SK-N-SH (cell line): Measurements from ENCODE around the gene CKMT2.

Experiments used
- GABPA ChIP-seq: IDR thresholded peaks from 2 replicates; pipeline ENCODE4 v1.4.0; 2012; ENCODE audit warnings: low read depth, mild to moderate bottlenecking
- JUND ChIP-seq: IDR thresholded peaks from 2 replicates; pipeline ENCODE4 v1.4.0; 2012
- MXI1 ChIP-seq: IDR thresholded peaks from 2 replicates; pipeline ENCODE4 v1.6.1; 2012; ENCODE audit warnings: mild to moderate bottlenecking, low read depth, low read length, improper control_type of control experiment
- NRF1 ChIP-seq: IDR thresholded peaks from 2 replicates; pipeline ENCODE4 v1.6.1; 2012; ENCODE audit warnings: low read depth, mild to moderate bottlenecking, low read length
- POLR2AphosphoS5 ChIP-seq: IDR thresholded peaks from 2 replicates; pipeline ENCODE4 v1.6.1; 2012; ENCODE audit warnings: low read depth, low read length
- RFX5 ChIP-seq: IDR thresholded peaks from 2 replicates; pipeline ENCODE4 v1.6.1; 2012; ENCODE audit warnings: mild to moderate bottlenecking, improper control_type of control experiment, low read length
- SIN3A ChIP-seq: IDR thresholded peaks from 2 replicates; pipeline ENCODE4 v1.6.1; 2012; ENCODE audit warnings: low read depth, mild to moderate bottlenecking, low read length, moderate library complexity, borderline replicate concordance
- TCF12 ChIP-seq: IDR thresholded peaks from 2 replicates; pipeline ENCODE4 v1.4.0; 2012
- TEAD4 ChIP-seq: IDR thresholded peaks from 2 replicates; pipeline ENCODE4 v1.4.0; 2012; ENCODE audit warnings: mild to moderate bottlenecking, borderline replicate concordance; ENCODE audit not compliant: insufficient read depth
- TF ChIP-seq, protein P1 (sequence below): fragments of 200-600 bp; sonication (generic); IDR thresholded peaks from 2 replicates; pipeline ENCODE4 v1.6.1; 2017; ENCODE audit warnings: antibody characterized with exemption, mild to moderate bottlenecking, moderate library complexity
- TF ChIP-seq, protein P2 (sequence below): IDR thresholded peaks from 2 replicates; pipeline ENCODE4 v1.6.1; 2012; ENCODE audit warnings: mild to moderate bottlenecking, low read depth, low read length, moderate library complexity
- TF ChIP-seq, protein P3 (sequence below): fragments of 150-350 bp; IDR thresholded peaks from 2 replicates; pipeline ENCODE4 v1.6.1; 2017; ENCODE audit warnings: antibody characterized with exemption, low read length, low read depth, borderline replicate concordance

DNA sequence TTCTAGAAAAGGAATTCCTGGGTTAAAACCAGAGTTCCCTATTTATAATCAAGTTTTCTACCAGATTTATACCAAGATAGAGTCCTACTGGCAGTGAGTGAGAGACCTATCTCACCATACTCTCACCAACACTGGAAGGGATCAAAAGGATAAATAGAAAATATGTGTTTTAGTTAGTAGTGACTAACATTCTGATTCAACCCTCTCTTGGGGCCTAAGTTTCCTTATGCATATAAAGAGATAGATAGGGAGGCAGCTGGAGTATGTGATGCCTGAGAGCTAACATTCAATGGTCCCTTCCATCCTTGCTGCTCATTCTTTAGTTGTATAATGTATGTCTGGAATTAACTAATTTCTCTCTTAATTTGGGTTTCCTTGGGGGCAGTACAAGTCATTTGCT is 32.0 kb downstream of the CKMT2 start:
- TF ChIP-seq POLR2AphosphoS5: no peak
- no peak for TF ChIP-seq NRF1
- TF ChIP-seq, protein P1, sequence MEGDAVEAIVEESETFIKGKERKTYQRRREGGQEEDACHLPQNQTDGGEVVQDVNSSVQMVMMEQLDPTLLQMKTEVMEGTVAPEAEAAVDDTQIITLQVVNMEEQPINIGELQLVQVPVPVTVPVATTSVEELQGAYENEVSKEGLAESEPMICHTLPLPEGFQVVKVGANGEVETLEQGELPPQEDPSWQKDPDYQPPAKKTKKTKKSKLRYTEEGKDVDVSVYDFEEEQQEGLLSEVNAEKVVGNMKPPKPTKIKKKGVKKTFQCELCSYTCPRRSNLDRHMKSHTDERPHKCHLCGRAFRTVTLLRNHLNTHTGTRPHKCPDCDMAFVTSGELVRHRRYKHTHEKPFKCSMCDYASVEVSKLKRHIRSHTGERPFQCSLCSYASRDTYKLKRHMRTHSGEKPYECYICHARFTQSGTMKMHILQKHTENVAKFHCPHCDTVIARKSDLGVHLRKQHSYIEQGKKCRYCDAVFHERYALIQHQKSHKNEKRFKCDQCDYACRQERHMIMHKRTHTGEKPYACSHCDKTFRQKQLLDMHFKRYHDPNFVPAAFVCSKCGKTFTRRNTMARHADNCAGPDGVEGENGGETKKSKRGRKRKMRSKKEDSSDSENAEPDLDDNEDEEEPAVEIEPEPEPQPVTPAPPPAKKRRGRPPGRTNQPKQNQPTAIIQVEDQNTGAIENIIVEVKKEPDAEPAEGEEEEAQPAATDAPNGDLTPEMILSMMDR: no peak
- no peak for TF ChIP-seq TCF12
- TF ChIP-seq, protein P2, sequence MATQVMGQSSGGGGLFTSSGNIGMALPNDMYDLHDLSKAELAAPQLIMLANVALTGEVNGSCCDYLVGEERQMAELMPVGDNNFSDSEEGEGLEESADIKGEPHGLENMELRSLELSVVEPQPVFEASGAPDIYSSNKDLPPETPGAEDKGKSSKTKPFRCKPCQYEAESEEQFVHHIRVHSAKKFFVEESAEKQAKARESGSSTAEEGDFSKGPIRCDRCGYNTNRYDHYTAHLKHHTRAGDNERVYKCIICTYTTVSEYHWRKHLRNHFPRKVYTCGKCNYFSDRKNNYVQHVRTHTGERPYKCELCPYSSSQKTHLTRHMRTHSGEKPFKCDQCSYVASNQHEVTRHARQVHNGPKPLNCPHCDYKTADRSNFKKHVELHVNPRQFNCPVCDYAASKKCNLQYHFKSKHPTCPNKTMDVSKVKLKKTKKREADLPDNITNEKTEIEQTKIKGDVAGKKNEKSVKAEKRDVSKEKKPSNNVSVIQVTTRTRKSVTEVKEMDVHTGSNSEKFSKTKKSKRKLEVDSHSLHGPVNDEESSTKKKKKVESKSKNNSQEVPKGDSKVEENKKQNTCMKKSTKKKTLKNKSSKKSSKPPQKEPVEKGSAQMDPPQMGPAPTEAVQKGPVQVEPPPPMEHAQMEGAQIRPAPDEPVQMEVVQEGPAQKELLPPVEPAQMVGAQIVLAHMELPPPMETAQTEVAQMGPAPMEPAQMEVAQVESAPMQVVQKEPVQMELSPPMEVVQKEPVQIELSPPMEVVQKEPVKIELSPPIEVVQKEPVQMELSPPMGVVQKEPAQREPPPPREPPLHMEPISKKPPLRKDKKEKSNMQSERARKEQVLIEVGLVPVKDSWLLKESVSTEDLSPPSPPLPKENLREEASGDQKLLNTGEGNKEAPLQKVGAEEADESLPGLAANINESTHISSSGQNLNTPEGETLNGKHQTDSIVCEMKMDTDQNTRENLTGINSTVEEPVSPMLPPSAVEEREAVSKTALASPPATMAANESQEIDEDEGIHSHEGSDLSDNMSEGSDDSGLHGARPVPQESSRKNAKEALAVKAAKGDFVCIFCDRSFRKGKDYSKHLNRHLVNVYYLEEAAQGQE: no peak
- TF ChIP-seq SIN3A: no peak
- no peak for TF ChIP-seq GABPA
- TF ChIP-seq TEAD4: no peak
- no peak for TF ChIP-seq RFX5
- TF ChIP-seq, protein P3, sequence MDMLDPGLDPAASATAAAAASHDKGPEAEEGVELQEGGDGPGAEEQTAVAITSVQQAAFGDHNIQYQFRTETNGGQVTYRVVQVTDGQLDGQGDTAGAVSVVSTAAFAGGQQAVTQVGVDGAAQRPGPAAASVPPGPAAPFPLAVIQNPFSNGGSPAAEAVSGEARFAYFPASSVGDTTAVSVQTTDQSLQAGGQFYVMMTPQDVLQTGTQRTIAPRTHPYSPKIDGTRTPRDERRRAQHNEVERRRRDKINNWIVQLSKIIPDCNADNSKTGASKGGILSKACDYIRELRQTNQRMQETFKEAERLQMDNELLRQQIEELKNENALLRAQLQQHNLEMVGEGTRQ: no peak
- TF ChIP-seq JUND: no peak
- TF ChIP-seq MXI1: no peak
